ENCODE data around the gene NLN.

GRCh38 chr5:65771266-65771665, 49.3 kb downstream of the NLN start:
- TF ChIP-seq CTCF (conservative IDR thresholded peaks at IDR 0.05; ENCODE audit: low read length), result no peak
- no peak for TF ChIP-seq EZH2phosphoT487 (IDR thresholded peaks at IDR 0.05; ENCODE audit: borderline replicate concordance)
